ENCODE measurements around the gene FHOD3.
A peak's percentile ranks its signal among the peaks of the same experiment; 100 is the strongest.

Gene FHOD3

GRCh38 chr18:36409779-36410178 is 112.3 kb downstream of the FHOD3 start:
- DNase-seq (ENCODE audit: low spot score), result no peak

- DNase-seq (ENCODE audit: low spot score), result no peak
Observed at GRCh38 chr18:36410346-36410745, 112.8 kb downstream of the FHOD3 start.

GRCh38 chr18:36411745-36412168 is 114.2 kb downstream of the FHOD3 start:
- DNase-seq (ENCODE audit: low spot score), result peak; percentile 32

GRCh38 chr18:36412778-36413177 is 115.3 kb downstream of the FHOD3 start:
- DNase-seq (ENCODE audit: low spot score), result no peak

GRCh38 chr18:36415171-36415570 is 117.7 kb downstream of the FHOD3 start:
- DNase-seq (ENCODE audit: low spot score), result no peak

- peak; percentile 58 for DNase-seq (ENCODE audit: low spot score)
Observed at GRCh38 chr18:36415625-36416024, 118.1 kb downstream of the FHOD3 start.

GRCh38 chr18:36419188-36419899 is 121.8 kb downstream of the FHOD3 start:
- DNase-seq (ENCODE audit: low spot score), result peak; percentile 47

- no peak for DNase-seq (ENCODE audit: low spot score)
Observed at GRCh38 chr18:36419900-36420531, 122.5 kb downstream of the FHOD3 start.

- peak; percentile 53 for DNase-seq (ENCODE audit: low spot score)
Observed at GRCh38 chr18:36420826-36421225, 123.3 kb downstream of the FHOD3 start.

GRCh38 chr18:36424741-36425142 is 127.2 kb downstream of the FHOD3 start:
- DNase-seq (ENCODE audit: low spot score), result no peak

GRCh38 chr18:36427369-36427768 is 129.9 kb downstream of the FHOD3 start:
- no peak for DNase-seq (ENCODE audit: low spot score)

GRCh38 chr18:36427831-36428230 is 130.3 kb downstream of the FHOD3 start:
- no peak for DNase-seq (ENCODE audit: low spot score)

GRCh38 chr18:36428431-36429029 is 131.0 kb downstream of the FHOD3 start:
- DNase-seq (ENCODE audit: low spot score), result no peak

GRCh38 chr18:36432880-36433555 is 135.5 kb downstream of the FHOD3 start:
- DNase-seq (ENCODE audit: low spot score), result no peak

GRCh38 chr18:36436387-36436786 is 138.9 kb downstream of the FHOD3 start:
- DNase-seq (ENCODE audit: low spot score), result no peak

GRCh38 chr18:36440614-36441013 is 143.1 kb downstream of the FHOD3 start:
- DNase-seq (ENCODE audit: low spot score), result peak; percentile 58

- peak; percentile 65 for DNase-seq (ENCODE audit: low spot score)
Observed at GRCh38 chr18:36441426-36442240, 144.1 kb downstream of the FHOD3 start.

- no peak for DNase-seq (ENCODE audit: low spot score)
Observed at GRCh38 chr18:36442717-36443116, 145.2 kb downstream of the FHOD3 start.

GRCh38 chr18:36446059-36446458 is 148.5 kb downstream of the FHOD3 start:
- no peak for DNase-seq (ENCODE audit: low spot score)

GRCh38 chr18:36448384-36449290 is 151.1 kb downstream of the FHOD3 start:
- DNase-seq (ENCODE audit: low spot score), result peak; percentile 1

- peak; percentile 7 for DNase-seq (ENCODE audit: low spot score)
Observed at GRCh38 chr18:36449451-36449850, 151.9 kb downstream of the FHOD3 start.
